Measurements from ENCODE around the gene ATXN2L.

ATXN2L gene

GRCh38 chr16:28882551-28883160 lies 59.9 kb downstream of the ATXN2L start:
- no peak for DNase-seq (ENCODE audit: low spot score)
- in situ Hi-C loops (cut with MboI; ENCODE audit: low sequenced_read_pairs, unreplicated experiment): no loop called here

GRCh38 chr16:28883221-28883996 lies 60.6 kb downstream of the ATXN2L start:
- TF ChIP-seq CTCF (IDR thresholded peaks at IDR 0.05; ENCODE audit: borderline replicate concordance, control extremely low read depth, extremely low read depth, insufficient read depth, missing control alignments): no peak
- in situ Hi-C loops (cut with MboI; ENCODE audit: low sequenced_read_pairs, unreplicated experiment): no loop called here
- no peak for DNase-seq (ENCODE audit: low spot score)

More at GRCh38 chr16:28882551-28883160, 59.9 kb downstream of the ATXN2L start:
- TF ChIP-seq CTCF (IDR thresholded peaks at IDR 0.05; ENCODE audit: borderline replicate concordance, control extremely low read depth, extremely low read depth, insufficient read depth, missing control alignments): no peak

- no peak for TF ChIP-seq CTCF (IDR thresholded peaks at IDR 0.05; ENCODE audit: borderline replicate concordance, control extremely low read depth, extremely low read depth, insufficient read depth, missing control alignments)
- no peak for DNase-seq (ENCODE audit: low spot score)
These were observed 61.2 kb downstream of the ATXN2L start for GRCh38 chr16:28884045-28884444.

More at GRCh38 chr16:28884045-28884444, 61.2 kb downstream of the ATXN2L start:
- in situ Hi-C loops (cut with MboI; ENCODE audit: low sequenced_read_pairs, unreplicated experiment): no loop called here
